HTERT RPE-1 (cell line): ENCODE results near the gene RFC5.
"Not testable (repeated sequence)": the region's sequence is repeated elsewhere in the genome, so short reads cannot be mapped to it uniquely, and the experiment has no call there.

Experiments used
- in situ Hi-C: fragments of 300-500 bp; cut with MboI; formaldehyde crosslinking; loops from 4 replicates; pipeline ENCODE4 v1.14.3; 2020; ENCODE audit warnings: low sequenced_read_pairs

RFC5 gene, protein sequence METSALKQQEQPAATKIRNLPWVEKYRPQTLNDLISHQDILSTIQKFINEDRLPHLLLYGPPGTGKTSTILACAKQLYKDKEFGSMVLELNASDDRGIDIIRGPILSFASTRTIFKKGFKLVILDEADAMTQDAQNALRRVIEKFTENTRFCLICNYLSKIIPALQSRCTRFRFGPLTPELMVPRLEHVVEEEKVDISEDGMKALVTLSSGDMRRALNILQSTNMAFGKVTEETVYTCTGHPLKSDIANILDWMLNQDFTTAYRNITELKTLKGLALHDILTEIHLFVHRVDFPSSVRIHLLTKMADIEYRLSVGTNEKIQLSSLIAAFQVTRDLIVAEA

DNA sequence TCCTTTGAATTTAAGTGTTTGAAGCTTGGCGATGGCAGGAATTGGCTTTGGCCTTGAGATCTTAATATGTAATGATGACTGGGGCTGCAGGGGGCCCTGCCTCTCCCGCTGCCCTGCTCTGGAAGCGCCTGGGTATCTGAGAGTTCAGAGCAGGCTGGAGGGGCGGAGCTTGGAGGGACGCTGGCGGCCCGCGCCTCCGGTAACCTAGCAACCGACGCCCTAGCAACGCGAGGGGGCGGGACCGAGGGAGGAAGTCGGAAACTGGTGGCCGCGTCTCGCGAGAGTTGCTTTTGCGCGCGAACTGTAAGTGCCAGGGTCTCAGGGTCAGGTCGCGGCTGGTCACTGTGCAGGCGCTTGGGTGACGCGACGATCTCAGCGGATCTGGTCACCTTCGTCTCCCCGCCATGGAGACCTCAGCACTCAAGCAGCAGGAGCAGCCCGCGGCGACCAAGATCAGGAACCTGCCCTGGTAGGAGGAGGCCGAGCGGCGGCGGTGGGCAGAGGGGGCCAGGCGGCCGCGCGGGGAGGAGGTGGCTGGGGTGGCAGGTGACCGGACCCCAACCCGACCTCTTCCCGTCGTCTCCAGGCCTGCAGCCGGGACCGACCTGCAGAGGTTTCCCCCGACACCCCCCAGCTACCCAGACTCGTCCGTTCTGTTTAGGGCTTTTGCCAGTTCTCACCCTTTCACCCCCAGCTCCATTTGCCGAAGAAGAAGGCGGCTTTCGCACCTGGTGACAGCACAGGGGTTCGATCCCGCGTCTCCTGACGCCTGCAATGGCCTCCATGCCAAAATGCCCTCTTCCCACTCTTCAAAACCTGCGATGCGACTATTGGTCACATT is at the start of gene RFC5:
TSS of gene RFC5 (plus strand) at position 280 of the 841 bp plus-strand sequence. CDS start at position 405, 125 bp downstream.
- in situ Hi-C loops: no loop called here

DNA sequence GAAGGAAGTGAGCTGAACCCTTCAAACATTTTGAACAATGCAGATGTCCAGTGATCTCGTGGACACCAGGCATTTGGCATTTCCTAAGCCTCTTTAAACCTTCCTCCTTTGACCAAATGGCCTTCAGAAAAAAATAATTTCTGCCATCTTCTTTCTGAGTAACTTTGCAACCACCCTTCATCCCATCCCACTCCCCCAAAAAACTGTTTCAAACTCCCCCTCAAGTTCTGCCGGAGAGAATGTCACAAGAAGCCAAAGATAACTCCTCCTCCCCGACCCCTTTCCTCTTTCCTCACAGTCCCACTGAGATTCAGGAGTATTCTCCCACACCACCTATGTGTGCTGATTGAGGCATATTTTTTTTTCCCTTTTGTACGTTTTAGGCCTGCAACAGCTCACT is 49.5 kb upstream of the RFC5 start:
- in situ Hi-C loops: no loop called here

DNA sequence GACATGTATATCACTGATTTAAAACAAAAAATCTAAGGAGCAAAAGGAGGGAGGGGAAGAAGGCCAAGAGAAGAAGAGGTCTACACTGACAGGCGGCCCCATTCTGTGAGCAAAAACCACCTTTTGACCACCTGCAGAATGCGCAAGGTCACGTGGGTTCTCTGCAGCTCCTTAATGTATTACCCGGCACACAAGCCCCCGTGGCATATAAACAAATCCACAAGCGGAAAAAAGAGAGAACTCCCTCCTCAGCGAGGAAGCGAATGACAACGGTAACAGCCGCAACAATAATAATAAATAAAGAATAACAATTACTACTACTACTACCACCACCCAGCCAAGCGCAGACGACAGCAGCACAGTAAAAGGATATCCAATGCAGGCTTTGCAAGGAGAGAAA is 49.0 kb upstream of the RFC5 start:
- in situ Hi-C loops: no loop called here

DNA sequence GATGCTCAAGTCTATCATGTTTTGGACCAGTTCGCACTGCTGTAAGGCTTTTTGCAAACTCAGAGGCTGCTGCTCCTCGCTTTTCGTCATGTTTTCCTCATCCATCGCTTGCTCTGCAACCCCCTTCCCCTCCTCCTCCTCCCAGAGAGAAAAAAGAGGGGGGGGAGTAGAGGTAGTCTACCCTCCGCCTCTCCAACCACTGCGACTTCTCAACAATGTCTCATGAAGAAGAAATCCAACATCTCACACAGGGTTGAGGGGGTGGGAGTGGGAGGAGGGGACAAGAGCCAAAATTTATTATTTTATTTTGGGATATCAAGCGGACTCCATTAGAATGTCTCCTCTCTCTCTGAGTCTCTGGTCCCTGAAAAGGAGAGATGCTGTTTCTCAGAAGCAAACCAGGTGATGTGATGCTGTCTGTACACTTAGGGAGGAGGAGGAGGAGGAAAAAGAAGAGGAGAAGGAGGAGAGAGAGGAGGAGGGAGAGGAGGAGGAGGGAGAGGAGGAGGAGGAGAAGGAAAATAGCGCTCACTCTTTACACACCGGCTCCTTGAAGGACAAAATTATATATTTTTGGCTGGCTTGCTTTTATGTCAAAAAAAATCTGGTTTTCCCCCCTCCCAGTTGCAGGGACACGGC is 48.2 kb upstream of the RFC5 start:
- in situ Hi-C loops: no loop called here

DNA sequence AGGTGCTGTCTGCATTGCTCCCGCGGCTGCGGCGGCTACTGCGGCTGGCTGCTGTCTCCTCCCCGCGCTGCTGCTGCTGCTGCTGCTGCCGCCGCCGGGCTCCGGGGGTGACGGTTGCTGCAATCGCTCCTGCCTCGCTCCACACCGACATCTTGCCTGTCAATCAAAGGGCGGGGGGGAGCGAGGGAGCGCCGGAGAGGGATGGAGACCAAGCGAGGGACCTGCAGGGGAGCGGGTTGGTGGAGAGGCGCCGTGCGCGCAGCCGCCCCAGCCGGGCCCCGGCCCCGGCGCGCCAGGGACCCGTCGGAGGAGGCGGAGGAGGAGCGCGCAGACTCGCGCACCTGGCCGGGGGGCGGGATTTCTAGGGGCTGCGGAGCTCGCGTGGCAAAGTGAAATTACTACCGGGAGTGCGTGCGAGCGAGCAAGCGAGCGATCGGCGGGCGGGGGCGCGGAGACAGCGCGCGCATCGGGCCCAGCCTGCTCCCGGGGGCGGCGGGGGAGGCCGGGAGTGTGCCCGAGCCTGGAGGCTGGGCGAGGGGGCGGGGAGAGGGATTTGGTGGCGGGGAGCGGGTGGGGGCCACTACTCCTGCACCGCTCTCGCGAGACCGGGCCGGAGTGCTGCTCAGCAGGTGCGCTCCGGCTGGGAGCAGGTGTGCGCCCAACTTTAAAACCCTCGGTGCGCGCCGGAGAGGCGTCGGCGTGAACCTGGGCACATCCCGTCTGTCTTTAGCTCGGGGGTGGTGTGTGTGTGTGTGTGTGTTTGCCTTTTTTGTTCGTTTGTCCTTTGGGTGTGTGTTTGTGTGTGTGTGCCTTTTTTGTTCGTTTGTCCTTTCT is 47.5 kb upstream of the RFC5 start, which contains the start of gene KSR2:
TSS of gene KSR2 (minus strand) at position 165 of the 834 bp plus-strand sequence. CDS start 735 bp downstream, outside the sequence.
- in situ Hi-C loops: no loop called here

DNA sequence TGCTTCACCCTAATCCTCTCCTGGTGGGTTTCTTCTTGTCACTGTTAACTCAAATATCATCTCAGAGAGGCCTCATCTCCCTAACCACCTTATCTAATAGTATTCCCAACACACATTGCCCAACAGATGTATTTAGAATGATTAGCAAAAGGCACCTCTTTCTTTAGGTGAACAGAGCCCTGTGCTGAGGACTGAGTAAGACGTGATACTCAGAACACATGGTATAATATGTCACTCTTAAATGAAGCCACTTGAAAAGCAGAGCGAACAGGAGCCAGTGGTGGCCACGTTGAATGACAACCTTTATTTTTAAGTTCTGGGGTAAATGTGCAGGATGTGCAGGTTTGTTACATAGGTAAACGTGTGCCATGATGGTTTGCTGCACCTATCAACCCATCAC is 46.2 kb upstream of the RFC5 start:
- in situ Hi-C loops: no loop called here

DNA sequence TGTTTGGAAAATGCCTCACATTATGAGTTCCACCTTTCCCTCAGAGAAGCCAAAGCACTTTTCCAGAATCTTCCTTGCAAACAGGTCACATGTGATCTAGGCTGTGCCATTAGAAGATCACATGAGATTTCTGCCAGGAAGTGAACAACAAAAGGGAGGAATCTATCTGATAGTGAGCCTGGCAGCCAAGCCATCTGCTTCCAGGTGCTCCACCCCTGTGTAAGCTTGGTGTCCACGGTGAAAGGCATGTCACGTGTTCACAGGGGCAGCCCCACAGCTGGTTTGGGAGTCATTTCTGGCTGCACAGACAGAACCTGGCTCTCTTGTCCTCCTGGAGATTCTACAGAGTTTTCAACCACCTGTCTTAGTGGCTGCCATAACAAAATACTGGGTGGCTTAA is 44.2 kb upstream of the RFC5 start:
- in situ Hi-C loops: no loop called here

DNA sequence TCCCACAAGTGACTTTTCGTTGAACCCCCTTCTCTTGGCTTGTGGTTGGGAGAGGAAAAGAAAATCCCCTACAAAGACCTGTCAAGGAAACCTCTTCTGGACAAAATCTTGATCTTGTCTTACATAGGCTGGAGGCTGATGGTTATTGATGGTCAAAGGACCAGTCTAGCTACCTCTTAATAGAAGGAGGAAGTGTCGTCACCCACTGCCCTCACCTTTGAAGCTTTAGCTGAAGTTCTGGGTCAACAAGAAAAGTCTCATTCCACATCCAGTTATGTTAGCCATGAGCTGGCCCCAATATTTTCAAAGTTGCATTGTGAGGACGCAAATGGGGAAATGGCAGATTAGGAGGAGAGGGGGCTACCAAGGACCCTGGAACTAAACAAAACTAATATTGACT is 41.5 kb upstream of the RFC5 start:
- in situ Hi-C loops: no loop called here

DNA sequence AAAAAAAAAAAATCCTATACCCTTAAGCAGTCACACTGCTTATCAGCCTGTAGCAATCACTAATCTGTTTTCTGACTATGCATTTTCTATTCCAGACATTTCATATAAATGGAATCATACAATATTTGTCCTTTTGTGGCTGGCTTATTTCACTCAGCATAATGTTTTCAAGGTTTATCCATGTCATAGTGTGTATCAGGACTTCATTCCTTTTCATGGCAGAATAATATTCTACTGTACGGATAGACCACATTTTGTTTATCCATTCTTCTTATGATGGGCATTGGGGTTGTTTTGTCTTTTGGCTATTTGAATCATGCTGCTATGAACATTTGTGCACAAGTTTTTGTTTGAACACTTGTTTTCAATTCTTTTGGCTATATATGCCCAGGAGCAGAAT is 39.1 kb upstream of the RFC5 start:
- in situ Hi-C loops: no loop called here

DNA sequence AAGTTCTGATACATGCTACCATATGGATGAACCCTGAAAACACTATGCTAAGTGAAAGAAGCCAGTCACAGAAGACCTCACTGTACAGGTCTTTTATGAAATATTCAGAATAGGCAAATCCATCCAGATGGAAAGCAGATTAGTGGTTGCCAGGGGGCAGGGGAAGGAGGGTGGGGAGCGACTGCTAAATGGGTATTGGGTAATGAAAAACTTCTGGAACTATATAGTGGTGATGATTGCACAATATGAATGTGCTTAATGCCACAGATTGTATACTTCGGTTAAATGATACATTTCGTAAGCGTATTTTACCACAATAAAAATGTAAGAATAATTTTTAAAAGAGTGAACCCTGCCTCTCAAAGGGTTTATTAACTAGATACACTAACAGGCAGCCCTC is 35.9 kb upstream of the RFC5 start:
- in situ Hi-C loops: no loop called here

DNA sequence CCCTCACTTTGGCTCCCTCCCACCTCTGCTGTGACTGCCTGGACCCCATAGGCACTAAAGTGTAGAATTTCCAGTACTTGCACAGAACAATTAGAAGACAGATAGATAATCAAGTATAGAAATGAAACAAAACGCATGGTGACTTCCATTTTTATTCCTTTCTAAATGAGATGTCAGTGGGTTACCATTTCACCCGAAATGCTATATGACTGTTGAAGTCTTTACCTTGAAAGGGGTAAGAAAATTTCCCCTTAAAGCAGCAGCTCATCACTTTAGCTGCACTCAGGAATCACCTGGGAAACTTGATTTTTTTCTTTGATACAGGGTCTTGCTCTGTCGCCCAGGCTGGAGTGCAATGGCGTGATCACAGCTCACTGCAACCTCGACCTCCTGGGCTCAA is 35.2 kb upstream of the RFC5 start:
- in situ Hi-C loops: no loop called here

DNA sequence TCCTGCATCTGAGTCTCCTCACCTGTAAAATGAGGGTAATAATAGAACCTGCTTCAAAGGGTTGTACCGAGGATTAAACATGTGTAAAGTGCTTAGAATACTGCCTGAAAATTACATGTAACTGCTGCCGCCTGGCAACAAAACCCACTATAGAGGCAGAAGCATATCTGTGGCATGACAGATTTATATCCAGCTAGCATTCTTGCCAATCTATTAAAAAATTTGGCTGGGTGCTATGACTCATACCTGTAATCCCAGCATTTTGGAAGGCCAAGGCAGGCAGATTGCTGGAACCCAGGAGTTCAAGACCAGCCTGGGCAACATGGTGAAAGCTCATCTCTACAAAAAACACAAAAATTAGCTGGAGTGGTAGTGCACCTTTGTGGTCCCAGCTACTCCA is 31.3 kb upstream of the RFC5 start:
- in situ Hi-C loops: no loop called here

DNA sequence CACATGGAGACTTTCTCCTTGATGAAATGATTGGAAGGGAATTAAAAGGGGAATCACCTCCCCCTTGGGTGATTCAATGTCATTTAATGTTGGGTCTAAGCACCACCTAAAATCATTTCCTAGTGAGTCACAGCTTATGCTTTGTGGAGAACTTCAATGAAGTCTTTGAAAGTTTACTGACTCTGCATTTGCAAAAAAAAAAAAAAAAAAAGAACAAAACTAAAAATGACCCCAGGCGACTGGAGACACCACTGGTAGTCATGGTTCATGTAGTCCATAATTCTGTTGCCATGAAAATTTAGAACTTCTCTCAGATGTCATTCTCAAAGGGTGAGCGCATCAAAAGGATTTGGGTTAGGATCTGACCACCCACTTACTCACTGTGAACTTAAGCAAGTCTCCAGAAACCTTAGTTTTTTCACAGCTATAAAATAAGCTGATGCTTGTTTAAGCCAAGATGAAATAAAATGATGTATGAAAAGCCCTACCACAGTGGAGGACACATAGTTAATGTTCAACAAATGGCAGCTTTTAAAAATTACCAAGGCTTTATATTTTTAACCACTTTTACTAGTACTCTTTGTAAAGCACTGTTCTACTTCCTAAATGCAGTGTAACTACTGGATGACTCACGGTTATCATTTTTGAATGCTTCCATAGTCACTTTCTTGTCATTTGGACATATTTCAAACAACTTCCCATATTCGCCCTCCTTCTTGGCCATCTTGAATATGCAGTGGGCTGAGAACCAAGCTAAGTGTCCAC is 29.6 kb upstream of the RFC5 start:
- in situ Hi-C loops: no loop called here

DNA sequence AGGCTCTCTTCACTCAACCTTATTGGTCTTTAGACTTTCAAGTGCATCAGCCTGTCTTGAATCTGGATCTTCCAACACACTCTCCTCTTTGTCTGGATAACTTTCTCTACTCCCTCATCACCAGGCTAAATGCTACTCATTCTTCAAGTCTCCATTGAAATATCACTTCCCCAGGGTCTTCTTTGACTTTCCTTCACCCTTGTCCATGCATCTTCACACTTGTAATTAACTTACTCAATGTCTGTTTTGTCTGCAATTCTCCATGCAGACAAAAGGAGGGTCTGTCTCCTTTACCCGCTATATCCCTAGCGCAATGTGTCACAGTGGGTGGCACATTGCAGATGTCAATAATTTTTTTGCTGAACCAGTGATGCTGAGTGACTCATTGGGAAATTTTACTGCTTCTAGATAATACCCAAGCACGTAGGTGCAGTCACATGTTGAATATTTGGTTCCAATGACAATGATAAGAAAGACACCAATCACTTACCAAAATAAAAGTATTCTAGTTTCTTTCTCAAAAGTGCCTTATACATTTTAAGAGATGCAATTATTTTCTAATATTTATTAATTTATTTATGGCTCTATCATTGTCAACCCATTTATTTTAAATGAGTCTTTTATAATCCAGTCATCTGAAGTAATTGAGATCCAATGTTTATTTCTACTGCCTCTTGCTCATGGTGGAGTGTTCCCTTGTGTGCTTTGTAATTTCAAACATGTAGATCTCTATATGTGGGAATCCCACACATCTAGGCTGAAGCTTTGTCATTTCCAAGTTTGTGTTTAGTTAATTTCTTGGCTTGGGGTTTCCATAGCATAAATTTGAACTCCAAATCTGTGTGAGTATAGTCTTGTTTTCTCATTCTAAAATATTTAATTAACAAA is 21.7 kb upstream of the RFC5 start:
- in situ Hi-C loops: no loop called here

DNA sequence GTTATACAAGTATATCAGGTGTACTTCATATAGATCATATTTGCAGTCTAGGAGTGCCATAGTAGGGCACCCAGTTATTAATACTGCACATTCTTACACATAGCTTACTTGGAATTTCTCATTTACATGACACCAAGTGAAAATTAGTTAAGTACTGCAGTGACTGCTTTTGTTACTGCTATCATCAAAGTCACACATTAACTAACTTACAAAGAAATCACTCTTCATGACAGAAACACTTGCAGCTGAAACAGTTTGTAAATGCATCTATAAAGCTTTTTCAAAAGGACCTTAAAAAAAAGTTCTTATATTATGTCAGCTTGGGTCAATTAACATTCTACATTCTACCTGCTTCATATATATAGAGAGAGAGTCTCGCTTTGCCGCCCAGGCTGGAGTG is 17.8 kb upstream of the RFC5 start:
- in situ Hi-C loops: no loop called here

DNA sequence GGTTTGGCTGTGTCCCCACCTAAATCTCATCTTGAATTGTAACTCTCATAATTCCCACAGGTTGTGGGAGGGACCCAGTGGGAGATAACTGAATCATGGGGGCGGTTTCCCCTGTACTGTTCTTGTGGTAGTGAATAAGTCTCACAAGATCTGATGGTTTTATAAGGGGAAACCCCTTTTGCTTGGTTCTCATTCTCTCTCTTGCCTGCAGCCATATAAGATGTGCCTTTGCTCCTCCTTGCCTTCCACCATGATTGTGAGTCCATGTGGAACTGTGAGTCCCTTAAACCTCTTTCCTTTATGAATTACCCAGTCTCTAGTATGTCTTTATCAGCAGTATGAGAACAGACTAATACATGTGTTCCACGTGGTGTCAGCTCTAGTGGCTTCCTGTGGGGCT is 16.7 kb upstream of the RFC5 start:
- in situ Hi-C loops: not testable (repeated sequence)

DNA sequence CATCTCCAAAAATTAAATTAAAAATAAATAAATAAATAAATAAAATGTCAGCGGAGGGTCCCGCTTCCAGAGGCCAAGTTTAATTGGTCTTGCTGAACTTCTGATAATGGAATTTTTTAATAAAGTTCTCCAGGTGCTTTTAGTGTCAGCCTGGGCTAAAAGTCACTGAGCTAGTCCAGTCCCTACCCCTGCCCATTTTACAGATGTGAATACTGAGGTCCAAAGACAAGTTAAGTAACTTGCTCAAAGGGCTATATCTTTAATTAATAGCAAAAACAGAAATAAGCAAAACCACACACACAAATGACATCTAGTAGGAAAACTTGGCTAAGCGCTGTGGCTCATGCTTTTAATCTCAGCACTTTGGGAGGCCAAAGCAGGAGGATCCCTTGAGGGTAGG is 5.6 kb upstream of the RFC5 start:
- in situ Hi-C loops: no loop called here

DNA sequence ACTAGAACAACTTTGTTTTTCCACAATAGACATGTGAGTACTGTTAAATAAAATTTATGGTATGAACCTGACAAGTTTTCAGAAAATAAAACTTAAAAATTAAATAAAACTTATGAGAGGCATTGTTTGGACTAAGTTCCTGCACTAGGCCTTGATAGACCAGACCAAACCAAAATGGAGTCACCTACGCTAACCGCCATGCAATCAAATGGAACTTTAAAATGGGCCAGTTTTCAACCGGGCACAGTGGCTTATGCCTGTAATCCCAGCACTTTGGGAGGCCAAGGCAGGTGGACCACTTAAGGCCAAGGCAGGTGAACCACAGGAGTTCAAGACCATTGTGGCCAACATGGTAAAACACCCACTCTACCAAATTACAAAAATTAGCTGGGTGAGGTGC is 5.1 kb upstream of the RFC5 start:
- in situ Hi-C loops: no loop called here

DNA sequence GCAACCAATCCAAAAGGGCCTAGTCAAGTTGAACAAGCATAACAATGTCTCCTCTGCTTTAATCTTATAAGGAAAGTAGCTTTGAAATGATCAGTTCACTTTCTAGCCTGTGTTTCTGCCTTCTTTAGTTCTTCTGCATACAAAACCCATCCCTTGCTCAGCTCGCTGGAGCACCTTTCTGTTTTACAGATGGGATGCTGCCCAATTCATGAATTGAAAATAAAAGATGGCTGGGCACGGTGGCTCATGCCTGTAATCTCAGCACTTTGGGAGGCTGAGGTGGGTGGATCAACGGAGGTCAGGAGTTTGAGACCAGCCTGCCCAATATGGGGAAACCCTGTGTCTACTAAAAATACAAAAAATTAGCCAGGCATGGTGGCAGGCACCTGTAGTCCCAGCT is 4.5 kb upstream of the RFC5 start:
- in situ Hi-C loops: no loop called here
